IMR-90 (cell line): ENCODE data around the gene EPHB1. TPM values are rescaled to one million over a fixed set of nuclear protein-coding genes. Genes with fewer than 3 reads are reported as not detected.

Experiments
- ATAC-seq: fragments of 200-7000 bp; cut with Tn5 transposase; 2 replicates; pipeline ENCODE4 v1.9.1; 2020; ENCODE audit warnings: low read depth, mild to moderate bottlenecking, moderate library complexity
- BruUV-seq: library from RNA; stranded (reverse); fragments of 400-500 nt; replicated peaks from 2 replicates; lab custom pipeline; 2021; lab: Mats Ljungman, UMichigan
- CTCF ChIA-PET: fragments of 300-600 bp; formaldehyde crosslinking; extraction: SDS; loops from one replicate; lab custom pipeline; 2021; ENCODE audit warnings: antibody characterized with exemption; lab: Yijun Ruan, JAX
- POLR2A ChIA-PET: fragments of 300-600 bp; sonication (Branson Sonifier 250); formaldehyde crosslinking; loops from one replicate; lab custom pipeline; 2022; ENCODE audit warnings: antibody characterized with exemption; ENCODE audit not compliant: unreplicated experiment; lab: Charles Lee
- DNase-seq: peaks from one replicate; pipeline ENCODE4 v3.0.0; 2013
- H2AFZ ChIP-seq: replicated peaks from 2 replicates; pipeline ENCODE3; 2013; ENCODE audit warnings: low read length, mild to moderate bottlenecking; ENCODE audit not compliant: poor library complexity
- H2AK5ac ChIP-seq: 2 replicates; pipeline ENCODE4 v1.6.1; 2013; ENCODE audit warnings: low read depth, low read length, inconsistent platforms
- H2AK9ac ChIP-seq: replicated peaks from 2 replicates; pipeline ENCODE3; 2013; ENCODE audit warnings: mild to moderate bottlenecking, low read depth, low read length, moderate library complexity; ENCODE audit not compliant: poor library complexity
- H2BK120ac ChIP-seq: 2 replicates; pipeline ENCODE4 v1.6.1; 2013; ENCODE audit warnings: low read depth, low read length, inconsistent platforms
- H2BK15ac ChIP-seq: 3 replicates; pipeline ENCODE4 v1.6.1; 2013; ENCODE audit warnings: low read depth, low read length, inconsistent platforms
- H2BK20ac ChIP-seq: 2 replicates; pipeline ENCODE4 v1.6.1; 2013; ENCODE audit warnings: low read depth, mild to moderate bottlenecking, inconsistent platforms, low read length, moderate library complexity
- H2BK5ac ChIP-seq: 2 replicates; pipeline ENCODE4 v1.6.1; 2013; ENCODE audit warnings: mild to moderate bottlenecking, low read depth, low read length, inconsistent platforms; ENCODE audit not compliant: poor library complexity, severe bottlenecking
- H3K14ac ChIP-seq: replicated peaks from 2 replicates; pipeline ENCODE4 v1.6.1; 2013; ENCODE audit warnings: low read depth, low read length, inconsistent platforms
- H3K18ac ChIP-seq: 2 replicates; pipeline ENCODE4 v1.6.1; 2013; ENCODE audit warnings: low read depth, low read length, control low read depth
- H3K23ac ChIP-seq: 2 replicates; pipeline ENCODE4 v1.6.1; 2013; ENCODE audit warnings: low read depth, low read length, inconsistent platforms
- H3K27ac ChIP-seq: 2 replicates; pipeline ENCODE4 v1.5.1; 2013; ENCODE audit warnings: mild to moderate bottlenecking, control low read depth, low read length; ENCODE audit not compliant: insufficient read depth
- H3K27me3 ChIP-seq: 2 replicates; pipeline ENCODE4 v1.6.1; 2013; ENCODE audit warnings: low read length; ENCODE audit not compliant: control insufficient read depth, insufficient read depth
- H3K36me3 ChIP-seq: 2 replicates; pipeline ENCODE4 v1.6.1; 2013; ENCODE audit warnings: low read length, mixed read lengths; ENCODE audit not compliant: control insufficient read depth, insufficient read depth
- H3K4ac ChIP-seq: 2 replicates; pipeline ENCODE4 v1.6.1; 2013; ENCODE audit warnings: low read depth, low read length, inconsistent platforms
- H3K4me1 ChIP-seq: 2 replicates; pipeline ENCODE4 v1.6.1; 2013; ENCODE audit warnings: low read length, mixed read lengths; ENCODE audit not compliant: control insufficient read depth, insufficient read depth
- H3K4me2 ChIP-seq: 2 replicates; pipeline ENCODE4 v1.6.1; 2013; ENCODE audit warnings: low read depth, mild to moderate bottlenecking, control low read depth, low read length, moderate library complexity
- H3K4me3 ChIP-seq: 2 replicates; pipeline ENCODE4 v1.5.1; 2013; ENCODE audit warnings: low read depth, mild to moderate bottlenecking, control low read depth, low read length, moderate library complexity; ENCODE audit not compliant: insufficient read depth
- H3K56ac ChIP-seq: 2 replicates; pipeline ENCODE4 v1.6.1; 2013; ENCODE audit warnings: low read length, inconsistent platforms; ENCODE audit not compliant: insufficient read depth; ENCODE audit errors: extremely low read depth
- H3K79me1 ChIP-seq, 2 experiments: 2 replicates each; pipeline ENCODE4 v1.6.1; 2013; ENCODE audit warnings: low read length in 2 of 2, inconsistent platforms in 1 of 2, low read depth in 1 of 2
- H3K9ac ChIP-seq: 2 replicates; pipeline ENCODE4 v1.6.1; 2013; ENCODE audit warnings: low read depth, low read length, control low read depth
- H3K9me1 ChIP-seq: 2 replicates; pipeline ENCODE4 v1.6.1; 2013; ENCODE audit warnings: low read length, inconsistent platforms; ENCODE audit not compliant: insufficient read depth
- H3K9me3 ChIP-seq: 2 replicates; pipeline ENCODE4 v1.6.1; 2013; ENCODE audit warnings: low read length; ENCODE audit not compliant: control insufficient read depth, insufficient read depth
- H4K20me1 ChIP-seq: 2 replicates; pipeline ENCODE4 v1.6.1; 2013; ENCODE audit warnings: low read length, inconsistent platforms; ENCODE audit not compliant: insufficient read depth
- H4K5ac ChIP-seq: 2 replicates; pipeline ENCODE4 v1.6.1; 2013; ENCODE audit warnings: mild to moderate bottlenecking, low read depth, low read length, control low read depth
- H4K8ac ChIP-seq, 2 experiments: 2 replicates each; pipeline ENCODE4 v1.6.1; 2013; ENCODE audit warnings: low read depth in 2 of 2, low read length in 2 of 2, control low read depth in 1 of 2, inconsistent platforms in 1 of 2
- H4K91ac ChIP-seq: 2 replicates; pipeline ENCODE4 v1.6.1; 2013; ENCODE audit warnings: low read depth, low read length, inconsistent platforms; ENCODE audit not compliant: insufficient read depth
- MAZ ChIP-seq: IDR thresholded peaks from 2 replicates; pipeline ENCODE4 v1.6.1; 2012; ENCODE audit warnings: low read depth, mild to moderate bottlenecking, low read length, improper control_type of control experiment, moderate library complexity, borderline replicate concordance
- NFE2L2 ChIP-seq: fragments of 150-350 bp; IDR thresholded peaks from 2 replicates; pipeline ENCODE4 v1.6.1; 2016; ENCODE audit warnings: low read depth, mild to moderate bottlenecking, low read length
- RAD21 ChIP-seq: IDR thresholded peaks from 2 replicates; pipeline ENCODE4 v1.6.1; 2012; ENCODE audit warnings: low read length, improper control_type of control experiment
- WGBS, 2 experiments: methylation state at CpG; one replicate each; pipeline versions ENCODE4 v1.1.5 to v1.1.7; 2013; ENCODE audit warnings: missing lambda C conversion rate in 2 of 2; ENCODE audit not compliant: insufficient read length in 1 of 2; ENCODE audit errors: extremely low coverage in 2 of 2; 5-methylcytosine and 5-hydroxymethylcytosine counted together
- dilution Hi-C: fragments of 300-500 bp; cut with HindIII; formaldehyde crosslinking; loops from one replicate; pipeline ENCODE4 v1.14.3; 2018; ENCODE audit warnings: low sequenced_read_pairs; ENCODE audit not compliant: unreplicated experiment
- in situ Hi-C: fragments of 300-500 bp; cut with MboI; formaldehyde crosslinking; loops from 3 replicates; pipeline ENCODE4 v1.14.3; 2019; ENCODE audit warnings: low sequenced_read_pairs, inconsistent platforms, mixed read lengths
- intact Hi-C: fragments of 100-400 bp; cut with micrococcal nuclease; formaldehyde crosslinking; loops from 2 replicates; pipeline ENCODE4 v1.10.0; 2022
- polyA plus RNA-seq, 3 experiments: library from polyadenylated mRNA; depleted of rRNA; stranded (reverse); fragments of >200 nt; gene quantifications; 2 replicates each; pipeline ENCODE4 v1.2.3, GENCODE V29; 2012; ENCODE audit warnings: low replicate concordance in 1 of 3
- total RNA-seq: library from RNA; depleted of rRNA; stranded (reverse); fragments of >200 nt; gene quantifications from 2 replicates; pipeline ENCODE4 v1.2.3, GENCODE V29; 2012

EPHB1 gene
- total and polyA plus RNA-seq, 2 of the 4 experiments (the other 2 are of a cell fraction): 0.17 to 0.36 TPM

DNA sequence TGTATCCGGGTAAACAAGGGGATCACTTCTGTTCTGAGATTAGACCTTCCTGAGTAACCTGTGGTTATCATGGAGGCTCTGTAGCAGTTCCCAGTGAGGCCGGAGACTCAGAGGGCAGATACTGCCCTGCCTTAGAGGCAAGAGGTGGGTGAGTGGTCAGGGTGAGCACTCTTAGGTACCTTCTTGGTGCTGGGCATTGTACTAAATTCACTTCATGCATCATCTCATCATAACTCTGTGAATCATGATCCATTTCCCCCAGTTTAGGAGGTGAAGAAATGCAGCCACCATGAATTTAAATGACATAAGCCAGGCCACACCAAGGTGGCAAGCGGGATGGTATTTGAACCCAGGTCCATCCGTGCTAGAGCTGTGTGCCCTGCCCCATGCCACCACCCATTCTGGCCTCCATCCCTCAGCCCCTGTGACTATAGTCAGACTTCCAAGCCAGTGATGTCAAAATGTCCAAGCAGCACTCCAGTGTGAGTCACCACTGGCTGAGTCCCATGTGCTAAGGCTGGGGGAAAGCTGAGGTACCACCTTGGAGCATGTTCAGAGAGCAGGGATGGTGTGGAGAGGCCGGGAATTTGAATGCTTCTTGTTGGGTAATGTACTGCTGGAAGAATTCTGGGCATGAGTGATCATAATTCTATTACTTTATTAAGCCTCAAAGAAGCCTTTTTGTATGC lies 88.8 kb downstream of the EPHB1 start:
- Histone ChIP-seq H3K36me3 (no peaks in the 10 kb centered on the region), H3K4me1 (no peaks in the 10 kb centered on the region), H3K56ac (no peak overlapping the region), H4K5ac (no peak overlapping the region), H3K9ac (no peak overlapping the region), H2AFZ (no peak overlapping the region), H3K27me3 (no peaks in the 10 kb centered on the region), H4K8ac (no peak overlapping the region), H3K9me1 (no peaks in the 10 kb centered on the region), H2AK9ac (no peak overlapping the region), H3K4me2 (no peak overlapping the region), H3K79me1 (no peaks in the 10 kb centered on the region), H2BK5ac (no peak overlapping the region), H4K20me1 (no peaks in the 10 kb centered on the region), H3K18ac (no peak overlapping the region), H3K27ac (no peak overlapping the region), H4K91ac (no peak overlapping the region), H3K23ac (no peak overlapping the region), H2BK120ac (no peak overlapping the region), H3K9me3 (no peaks in the 10 kb centered on the region), H2BK20ac (no peak overlapping the region), H2AK5ac (no peak overlapping the region), H3K4ac (no peak overlapping the region), H2BK15ac (no peak overlapping the region), H3K14ac (no peak overlapping the region), H3K4me3 (no peak overlapping the region)
- in situ Hi-C loops (no loop called here), intact Hi-C loops (no loop called here), dilution Hi-C loops (no loop called here)
- POLR2A ChIA-PET: no interaction called here
- CTCF ChIA-PET: no interaction called here
- DNase-seq (no peak), ATAC-seq (no peak)
- BruUV-seq: no TSS peak
- no peak for TF ChIP-seq NFE2L2
- no peak for TF ChIP-seq RAD21
- TF ChIP-seq MAZ: no peak
- WGBS, 2 experiments: no CpG with 5 or more reads among the region's 5 CpGs
